GM18526 (cell line): ENCODE data around the gene KMO.

Experiments
- POLR2A ChIP-seq: IDR thresholded peaks from 3 replicates; pipeline ENCODE4 v1.6.1; 2011; ENCODE audit not compliant: insufficient read length; ENCODE audit errors: extremely low read depth

KMO gene

DNA sequence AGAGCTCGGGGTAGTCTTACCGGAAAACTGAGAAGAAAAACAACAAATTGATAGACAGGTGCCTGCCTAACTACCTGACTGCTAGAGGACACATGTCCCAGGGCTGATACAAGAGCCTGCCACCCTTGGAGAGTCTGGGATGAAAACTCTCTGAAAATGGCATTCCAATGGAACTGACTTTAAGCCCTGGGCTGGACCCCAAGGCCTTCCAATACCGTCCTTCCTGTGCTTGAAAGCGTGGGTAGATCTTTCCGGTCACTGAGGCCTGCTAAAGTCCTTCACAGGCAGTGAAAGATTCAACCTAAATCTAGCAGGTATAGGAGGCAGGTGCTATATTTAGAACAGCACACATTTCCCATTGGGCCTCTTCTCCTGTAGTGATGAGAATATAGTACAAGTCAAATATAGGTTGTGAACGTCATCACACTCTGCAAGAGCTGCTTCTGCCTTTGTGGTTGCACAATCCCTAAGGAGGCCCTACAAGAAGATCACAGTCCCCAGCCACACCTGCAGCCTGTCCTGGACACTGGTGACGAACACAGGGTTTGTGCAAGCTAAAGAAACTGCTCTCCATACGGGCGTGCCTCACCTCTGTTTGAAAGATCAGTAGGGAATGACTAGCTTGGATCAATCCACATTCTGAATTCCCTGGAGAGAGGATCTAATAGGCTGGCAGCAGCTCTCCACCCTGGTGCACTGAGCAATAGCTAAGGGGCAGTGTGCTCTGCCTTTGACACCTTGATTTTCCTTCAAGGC lies 108.9 kb downstream of the KMO start:
- no peak for TF ChIP-seq POLR2A

DNA sequence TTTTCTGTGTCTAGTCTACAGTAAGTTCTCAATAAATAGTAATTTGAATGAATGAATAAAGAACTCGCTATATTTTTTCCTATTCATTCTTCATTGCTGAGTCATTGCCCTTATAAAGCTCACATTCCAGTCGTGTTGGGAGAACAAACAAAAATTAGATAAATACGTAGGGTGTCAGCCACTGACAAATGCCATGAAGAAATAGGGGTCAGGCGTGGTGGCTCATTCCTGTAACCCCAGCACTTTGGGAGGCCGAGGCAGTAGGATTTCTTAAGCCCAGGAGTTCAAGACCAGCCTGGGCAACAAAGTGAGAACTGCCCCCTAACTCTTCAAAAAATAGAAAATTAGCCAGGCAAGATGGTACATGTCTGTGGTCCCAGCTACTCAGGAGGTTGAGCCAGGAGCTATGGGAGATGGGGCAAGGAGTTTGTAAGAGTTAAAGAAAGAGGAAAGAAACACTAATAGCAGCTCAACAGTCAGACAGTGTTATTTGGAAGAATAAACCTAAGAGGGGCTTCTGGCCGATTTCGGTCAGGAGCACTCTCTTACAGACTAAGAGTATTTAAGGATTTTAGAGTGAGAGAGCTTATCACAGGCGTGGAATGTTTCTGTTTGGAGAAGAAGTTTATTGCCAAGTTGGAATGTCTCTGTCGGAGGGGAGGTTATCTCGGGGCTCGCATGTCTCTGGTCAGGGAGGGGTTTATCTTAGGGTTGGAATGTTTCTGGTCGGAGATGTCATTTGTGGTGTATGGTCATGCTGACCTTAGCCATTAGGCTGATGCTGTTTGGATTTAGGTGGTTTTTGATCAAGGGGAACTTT lies 109.8 kb downstream of the KMO start:
- TF ChIP-seq POLR2A: no peak

DNA sequence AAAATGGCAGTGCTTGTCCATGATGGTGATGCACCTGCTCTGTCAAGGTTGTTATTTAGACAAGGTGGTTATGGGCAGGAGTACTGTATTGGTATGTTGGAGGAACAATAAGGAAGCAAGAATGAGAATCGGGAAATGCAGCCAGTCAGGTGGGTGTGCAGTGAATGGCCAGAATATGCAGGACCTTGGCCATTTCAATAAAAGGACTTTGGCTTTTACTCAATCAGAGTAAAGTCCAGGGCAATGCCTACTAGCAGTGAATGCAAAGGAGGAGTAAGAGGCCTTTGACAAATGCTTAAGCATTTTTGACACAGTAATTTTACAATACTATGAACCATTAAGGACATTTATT lies 110.4 kb downstream of the KMO start:
- TF ChIP-seq POLR2A: no peak

DNA sequence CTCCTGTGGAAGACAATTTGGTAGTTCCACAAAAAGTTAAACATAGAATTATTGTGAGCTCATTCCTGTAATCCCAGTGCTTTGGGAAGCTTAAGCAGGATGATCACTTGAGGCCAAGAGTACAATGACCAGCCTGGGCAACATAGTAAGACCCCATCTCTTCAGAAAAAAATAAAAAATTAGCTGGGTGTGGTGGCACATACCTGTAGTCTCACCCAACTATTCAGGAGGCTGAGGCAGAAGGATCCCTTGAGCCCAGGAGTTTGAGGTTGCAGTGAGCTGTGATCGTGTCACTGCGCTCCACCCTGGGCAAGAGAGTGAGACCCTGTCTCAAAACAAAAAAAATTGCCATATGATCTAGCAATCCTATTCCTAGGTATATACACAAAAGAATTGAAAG lies 112.1 kb downstream of the KMO start:
- TF ChIP-seq POLR2A: no peak

DNA sequence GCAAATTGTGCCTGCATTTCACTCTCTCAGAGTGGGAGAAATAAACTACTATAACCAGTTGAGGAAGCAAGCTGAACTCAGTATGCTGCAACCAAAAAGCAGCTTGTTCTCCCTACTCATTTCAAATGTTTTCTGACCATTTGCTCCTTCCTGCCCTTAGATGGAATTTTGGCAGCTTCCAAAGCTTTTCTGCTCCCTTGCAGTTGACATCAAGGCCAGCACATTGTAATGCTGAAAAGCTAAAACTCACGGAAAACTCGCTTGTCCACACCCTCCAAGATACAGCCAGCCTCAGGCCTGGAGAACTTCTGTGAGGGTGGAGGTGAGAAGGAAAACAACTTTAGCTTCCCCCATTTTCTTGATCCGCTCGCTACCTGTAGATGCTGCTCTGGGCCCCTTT lies 113.0 kb downstream of the KMO start:
- no peak for TF ChIP-seq POLR2A
